ENCODE measurements around the gene ATL2.
"Not testable (repeated sequence)": the region's sequence is repeated elsewhere in the genome, so short reads cannot be mapped to it uniquely, and the experiment has no call there.

The ATL2 gene

DNA sequence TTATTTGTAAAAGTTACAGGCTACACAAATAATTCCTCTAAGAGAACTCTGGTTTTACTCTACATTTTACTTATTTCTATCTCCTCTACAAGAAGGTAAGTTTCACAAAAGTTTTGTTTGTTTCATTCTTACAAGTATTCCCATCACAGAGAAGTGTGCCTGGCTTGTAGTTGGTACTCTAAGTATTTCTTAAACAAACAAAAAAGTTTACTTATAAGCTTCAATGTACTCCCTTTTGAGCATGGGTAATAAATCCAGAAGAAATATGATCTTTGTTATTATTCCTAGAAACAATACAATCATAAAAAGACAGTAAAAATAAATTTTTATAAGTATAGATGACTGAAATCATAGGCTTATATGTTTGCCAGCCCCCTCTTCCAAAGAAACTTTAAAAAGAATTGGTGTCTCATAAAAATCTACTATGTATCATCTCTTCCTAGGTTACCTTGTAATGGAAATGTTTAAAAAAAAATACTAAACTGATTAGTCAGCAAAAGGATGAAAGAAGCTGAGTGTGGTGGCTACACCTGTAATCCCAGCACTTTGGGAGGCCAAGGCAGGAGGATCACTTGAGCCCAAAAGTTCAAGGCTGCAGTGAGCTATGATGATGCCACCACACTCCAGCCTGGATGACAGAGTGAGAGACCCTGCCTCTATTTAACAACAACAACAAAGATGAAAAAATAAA lies 54.7 kb downstream of the ATL2 start:
- DNase-seq = no peak

DNA sequence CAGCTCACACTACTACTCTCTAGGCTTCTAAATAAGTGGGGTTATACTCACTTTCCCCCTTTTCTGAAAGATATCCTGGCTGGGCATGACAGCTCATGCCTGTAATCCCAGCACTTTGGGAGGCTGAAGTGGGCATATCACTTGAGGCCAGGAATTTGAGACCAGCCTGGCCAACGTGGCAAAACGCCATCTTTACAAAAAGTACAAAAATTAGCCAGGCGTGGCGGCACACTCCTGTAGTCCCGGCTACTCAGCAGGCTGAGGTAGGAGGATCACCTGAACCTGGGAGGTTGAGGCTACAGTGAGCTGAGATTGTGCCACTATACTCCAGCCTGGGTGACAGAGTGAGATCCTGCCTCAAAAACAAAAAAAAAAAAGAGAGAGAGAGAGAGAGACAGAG lies 57.8 kb downstream of the ATL2 start:
- DNase-seq = not testable (repeated sequence)

DNA sequence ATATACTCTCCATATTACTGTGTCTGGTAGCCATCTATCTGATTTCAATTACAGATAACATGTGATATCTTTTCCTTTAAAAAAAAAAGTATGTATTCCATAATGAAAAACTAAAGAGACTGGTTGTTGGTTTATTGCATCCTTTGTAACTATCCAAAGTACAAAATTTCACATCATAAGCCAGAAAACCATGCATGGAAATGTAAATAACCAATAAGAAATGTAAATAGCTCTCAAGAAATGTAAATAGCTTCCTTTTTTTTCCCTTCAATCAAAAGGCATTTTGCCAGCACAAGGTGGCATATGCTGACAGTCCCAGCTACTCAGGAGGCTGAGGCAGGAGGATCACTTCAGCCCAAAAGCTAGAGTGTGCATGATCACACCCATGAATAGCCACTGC lies 59.3 kb downstream of the ATL2 start:
- no peak for DNase-seq

DNA sequence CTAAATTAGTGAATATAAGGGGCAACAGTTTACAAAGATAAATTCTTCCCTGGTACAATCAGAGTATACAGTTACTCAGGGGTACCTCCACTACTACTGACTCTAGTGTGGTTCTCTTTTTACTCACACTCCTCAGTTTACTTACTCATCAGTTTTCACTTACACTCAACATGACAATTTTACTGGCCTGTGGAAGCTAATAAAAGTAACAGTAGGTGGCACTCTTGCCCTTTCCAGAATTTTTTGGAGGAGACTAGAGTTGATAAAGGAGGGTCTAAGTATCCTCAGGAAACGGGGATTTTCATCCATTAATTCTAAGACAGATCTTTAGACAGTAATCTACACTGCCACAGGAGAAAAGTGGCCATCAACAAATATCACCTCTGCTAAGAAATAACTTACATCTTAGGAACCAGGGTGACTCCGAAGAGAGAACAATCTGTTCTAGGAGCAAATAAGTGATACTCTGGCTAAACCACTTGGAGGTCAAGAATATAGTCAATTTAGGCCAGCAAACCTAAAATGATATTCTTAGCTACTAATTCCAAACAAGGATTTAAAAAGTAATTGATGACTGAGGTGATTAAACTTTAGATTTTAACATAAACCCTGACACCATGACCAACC lies 61.3 kb downstream of the ATL2 start:
- DNase-seq = peak; percentile 71

DNA sequence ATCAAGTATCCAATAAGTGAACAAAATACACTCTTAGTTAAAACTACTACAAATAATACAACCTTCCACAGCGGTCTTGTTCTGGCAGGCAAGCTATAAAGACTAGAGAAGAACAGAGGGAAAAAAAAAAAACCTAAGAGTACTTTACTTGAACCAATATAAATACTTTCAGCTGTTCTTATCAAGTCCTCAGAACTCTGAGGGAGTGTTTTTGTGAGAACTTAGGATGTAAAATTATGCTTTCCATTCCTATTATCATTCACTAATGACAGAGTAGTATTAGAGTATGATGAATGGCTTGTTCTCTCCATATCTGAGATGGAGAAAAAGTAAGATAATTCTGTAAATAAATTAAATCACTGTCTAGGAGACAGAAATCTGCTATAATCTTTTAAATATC lies 68.3 kb downstream of the ATL2 start:
- no peak for DNase-seq

DNA sequence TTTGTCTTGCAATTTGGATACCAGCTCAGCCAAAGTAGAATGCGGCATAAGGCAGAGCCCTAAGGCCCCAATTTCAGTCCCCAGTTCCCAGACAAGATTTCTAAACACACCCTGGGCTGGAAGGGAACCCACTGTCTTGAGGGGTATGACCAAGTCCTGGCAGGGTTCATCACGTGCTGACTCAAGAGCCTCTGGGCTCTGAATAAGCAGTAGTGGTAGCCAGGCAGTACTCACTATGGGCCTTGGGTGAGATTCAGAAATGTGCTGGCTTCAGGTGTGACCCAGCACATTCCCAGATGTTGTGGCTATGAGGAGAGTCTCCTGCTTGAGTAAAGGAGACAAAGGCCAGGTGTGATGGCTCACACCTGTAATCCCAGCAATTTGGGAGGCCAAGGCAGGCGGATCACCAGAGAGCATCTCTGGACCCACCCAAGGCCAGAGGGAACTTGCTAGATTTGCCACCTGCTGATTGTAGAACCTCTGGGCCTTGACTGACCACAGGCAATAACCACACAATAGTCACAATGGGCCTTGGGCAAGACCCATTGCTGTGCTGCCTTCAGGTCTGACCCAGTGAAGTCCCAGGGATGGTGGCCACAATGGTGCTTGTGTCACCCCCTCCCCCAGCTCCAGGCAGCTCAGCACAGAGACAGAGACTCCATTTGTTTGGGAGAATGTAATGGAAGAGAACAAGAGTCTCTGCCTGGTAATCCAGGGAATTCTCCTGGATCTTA lies 74.9 kb downstream of the ATL2 start:
- no peak for DNase-seq

DNA sequence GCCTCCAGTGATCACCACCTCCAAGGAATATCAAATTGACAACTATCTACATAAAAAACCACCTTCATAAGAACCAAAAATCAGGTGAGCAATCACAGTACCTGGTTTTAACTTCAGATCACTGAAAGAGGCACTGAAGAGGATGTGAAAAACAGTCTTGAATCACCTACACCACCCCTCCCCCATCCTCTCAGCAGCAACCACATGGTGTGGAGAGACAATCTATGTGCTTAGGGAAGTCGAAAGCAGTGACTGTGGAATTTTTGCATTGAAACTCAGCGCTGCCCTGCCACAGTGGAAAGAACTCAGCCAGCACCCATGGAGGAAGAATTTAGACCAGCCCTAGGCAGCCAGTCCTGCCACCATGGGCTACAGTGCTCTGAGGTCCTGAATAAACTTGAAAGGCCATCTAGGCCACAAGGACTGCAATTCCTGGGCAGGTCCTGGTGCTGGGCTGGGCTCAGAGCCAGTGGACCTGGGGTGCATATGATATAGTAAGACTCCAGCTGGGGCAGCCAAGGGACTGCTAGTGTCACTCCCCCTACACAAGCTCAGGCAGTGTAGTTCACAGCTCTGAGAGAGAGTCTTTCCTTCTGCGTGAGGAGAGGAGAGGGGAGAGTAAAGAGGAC lies 75.6 kb downstream of the ATL2 start:
- DNase-seq = no peak

DNA sequence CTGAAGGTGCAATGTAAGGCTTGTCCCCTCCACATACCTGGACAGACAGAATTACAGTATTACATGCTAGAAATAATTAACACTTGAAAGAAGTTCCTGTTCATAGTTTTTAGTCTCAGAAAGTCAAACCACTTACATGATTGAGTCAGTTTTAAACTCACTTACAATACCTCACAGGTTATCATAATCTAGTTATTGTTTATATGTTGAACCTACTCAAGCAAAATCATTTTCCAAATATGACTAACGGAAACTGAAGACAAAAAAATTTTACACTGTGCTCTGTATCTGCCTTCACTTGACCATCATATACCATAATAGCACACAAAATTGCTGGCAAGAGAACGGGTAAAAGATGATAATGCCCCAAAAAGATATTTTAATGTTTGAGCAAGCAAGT lies 78.5 kb downstream of the ATL2 start:
- DNase-seq = no peak

DNA sequence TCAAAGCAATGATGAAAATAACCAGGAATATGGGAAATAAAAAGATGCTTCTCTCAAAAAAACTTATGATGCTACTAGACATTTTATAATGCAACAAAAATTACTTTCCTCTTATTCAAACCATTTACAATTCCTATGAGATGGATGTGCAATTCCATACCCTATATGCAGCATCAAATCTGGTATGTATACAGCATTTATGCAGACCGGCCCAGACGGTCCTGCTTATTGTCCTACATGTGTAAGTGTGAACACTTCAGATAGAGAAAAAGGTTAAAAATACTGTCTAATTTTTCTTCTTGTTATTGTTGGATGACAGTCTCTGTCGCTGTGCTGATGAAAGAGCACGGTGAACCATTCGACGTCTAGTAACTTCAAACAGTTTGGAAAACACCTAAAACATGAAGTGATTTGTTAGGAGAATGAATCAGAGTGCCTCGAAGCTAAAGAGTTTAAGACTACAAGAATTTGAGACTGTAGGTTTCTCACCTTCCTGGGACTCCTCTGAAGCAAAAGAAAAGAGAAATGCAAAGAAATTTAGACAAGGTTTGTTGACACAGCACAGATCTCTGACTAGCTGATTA lies 80.8 kb downstream of the ATL2 start:
- DNase-seq = no peak

DNA sequence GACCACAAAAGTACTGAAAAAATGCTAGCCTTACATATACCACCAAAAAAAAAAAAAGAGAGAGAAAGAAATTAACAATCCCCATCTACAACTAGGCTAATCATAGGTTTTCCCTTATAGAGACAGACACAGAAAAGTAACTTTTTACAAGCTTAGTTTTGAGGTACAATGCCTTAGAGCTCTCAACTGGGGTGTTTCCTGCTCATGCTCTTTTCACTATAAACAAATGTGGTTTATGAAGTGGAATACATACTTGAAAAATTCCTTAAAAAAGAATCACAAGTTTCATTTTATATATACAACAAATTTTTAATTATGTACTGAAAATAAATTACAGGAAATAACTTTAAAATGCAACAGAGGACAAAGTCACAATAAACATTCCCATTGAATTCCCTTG lies 82.5 kb downstream of the ATL2 start:
- DNase-seq = no peak

DNA sequence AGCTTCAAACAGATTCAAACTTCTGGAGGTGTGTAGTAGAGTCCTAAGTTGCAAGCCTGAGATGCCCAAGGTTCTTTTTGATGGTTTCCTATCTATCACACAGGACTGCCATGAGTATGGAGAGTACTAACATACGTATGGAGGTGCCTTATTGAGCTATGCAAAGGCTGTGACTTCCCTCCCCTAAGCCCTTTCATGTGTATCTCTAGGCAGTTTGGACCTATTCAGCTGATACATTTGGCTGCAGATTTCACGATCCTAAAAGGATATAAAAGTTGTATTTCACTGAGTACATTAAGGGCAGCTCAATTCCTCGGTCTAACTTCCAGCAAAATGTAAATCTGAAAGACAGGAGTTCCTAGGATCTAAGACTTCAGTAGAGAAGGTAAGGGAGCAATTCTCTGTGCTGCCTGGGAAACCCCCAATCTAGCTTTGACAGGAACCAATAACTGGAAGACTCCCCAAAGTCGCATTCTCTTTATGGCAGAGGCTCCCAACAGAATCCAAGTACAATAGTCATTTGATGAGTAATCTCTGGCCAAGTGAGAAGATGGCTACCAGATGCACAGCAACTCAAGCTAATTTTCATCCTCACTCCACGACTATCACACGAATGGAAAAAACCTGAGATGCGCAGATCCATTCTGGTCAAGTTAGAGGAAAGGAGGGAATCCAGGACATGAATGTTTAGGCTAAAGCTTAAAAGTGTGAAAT lies 83.8 kb downstream of the ATL2 start:
- no peak for DNase-seq

DNA sequence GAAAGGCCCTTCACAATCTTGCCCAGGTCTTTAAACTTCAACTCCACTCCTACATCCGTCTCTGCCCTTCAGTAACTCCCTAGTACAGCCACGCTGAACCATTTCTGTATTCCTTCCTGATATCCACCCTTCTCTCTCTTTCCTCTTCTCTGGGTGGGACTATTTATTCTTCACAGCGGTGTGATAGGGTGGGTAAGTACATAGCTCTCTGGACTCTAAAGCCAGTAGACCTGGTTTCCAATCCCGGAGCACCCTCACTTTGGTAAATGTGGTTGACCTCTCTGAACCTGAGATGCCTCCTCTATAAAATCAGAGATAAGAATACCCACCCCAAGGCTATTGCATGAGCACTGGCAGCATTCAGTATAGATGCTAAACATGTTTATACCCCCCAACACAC lies 86.7 kb downstream of the ATL2 start:
- DNase-seq = no peak

DNA sequence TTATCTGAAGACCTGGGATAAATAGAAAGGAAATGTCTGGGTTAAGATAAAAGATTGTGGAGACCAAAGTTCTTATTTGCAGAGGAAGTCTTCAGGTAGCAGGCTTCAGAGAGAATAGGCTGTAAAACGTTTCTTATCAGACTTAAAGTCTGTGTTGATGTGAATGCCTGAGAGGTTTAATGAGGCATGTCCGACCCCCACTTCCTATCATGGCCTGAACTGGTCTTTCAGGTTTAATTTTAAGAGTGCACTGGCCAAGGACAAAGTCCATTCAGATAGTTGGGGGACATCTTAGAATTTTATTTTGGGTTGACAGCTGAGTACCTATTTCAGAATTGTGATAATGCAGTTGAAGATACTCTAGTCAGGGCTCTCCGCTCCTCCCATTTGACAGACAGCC lies 92.1 kb downstream of the ATL2 start:
- no peak for DNase-seq

DNA sequence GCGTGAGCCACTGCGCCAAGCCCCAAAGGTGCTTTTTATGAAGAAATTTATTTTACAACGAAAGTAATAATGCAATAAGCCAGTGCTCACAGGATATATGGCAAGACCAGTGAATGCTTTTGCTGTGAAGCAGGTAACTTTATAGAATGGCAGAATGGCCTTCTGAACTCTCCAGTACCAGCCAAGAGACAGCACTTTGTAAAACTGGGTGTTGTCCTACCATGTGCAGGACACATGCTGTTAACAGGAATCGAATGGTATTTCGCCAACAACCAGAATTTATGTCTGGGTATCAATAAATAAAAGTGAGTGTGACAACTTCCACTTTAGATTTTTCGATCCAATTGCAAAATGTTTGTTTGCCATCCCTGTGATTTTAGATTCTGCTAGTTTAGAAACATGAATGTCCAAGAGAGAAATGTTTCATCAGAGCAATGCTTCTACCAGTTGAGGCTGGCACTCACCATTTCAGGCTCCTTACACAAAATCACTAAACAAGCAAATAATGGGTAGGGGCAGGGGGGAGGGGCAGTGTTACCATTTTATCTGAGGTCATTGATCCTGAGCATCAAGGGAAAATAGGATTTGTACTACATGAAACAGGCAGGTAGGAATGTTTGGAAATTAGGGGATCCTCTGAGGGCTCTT lies 95.9 kb downstream of the ATL2 start:
- no peak for DNase-seq

DNA sequence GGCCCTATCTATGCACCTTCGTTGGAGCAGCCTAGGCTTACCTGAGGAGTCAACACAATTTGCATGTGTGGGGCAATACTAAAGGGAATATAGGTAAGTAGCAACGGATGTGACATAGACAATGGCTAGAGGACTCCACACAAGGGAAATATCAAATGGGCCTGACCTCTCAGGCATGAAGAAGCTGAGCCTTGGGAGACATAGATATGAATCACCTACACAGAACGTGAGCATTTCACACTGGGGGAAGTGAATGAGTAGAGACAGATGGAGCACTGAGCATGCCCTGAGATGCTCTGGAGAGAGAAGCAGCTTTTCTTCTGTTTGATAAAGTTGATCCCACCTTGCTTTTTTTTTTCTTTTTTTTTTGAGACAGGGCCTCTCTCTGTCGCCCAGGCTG lies 97.9 kb downstream of the ATL2 start:
- no peak for DNase-seq

DNA sequence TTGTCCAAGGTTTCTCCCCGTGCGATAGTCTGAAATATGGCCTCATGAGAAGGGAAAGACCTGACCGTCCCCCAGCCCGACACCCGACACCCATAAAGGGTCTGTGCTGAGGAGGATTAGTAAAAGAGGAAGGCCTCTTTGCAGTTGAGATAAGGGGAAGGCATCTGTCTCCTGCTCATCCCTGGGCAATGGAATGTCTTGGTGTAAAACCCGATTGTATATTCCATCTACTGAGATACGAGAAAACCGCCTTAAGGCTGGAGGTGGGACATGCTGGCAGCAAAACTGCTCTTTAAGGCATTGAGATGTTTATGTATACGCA lies 99.0 kb downstream of the ATL2 start:
- not testable (repeated sequence) for DNase-seq

DNA sequence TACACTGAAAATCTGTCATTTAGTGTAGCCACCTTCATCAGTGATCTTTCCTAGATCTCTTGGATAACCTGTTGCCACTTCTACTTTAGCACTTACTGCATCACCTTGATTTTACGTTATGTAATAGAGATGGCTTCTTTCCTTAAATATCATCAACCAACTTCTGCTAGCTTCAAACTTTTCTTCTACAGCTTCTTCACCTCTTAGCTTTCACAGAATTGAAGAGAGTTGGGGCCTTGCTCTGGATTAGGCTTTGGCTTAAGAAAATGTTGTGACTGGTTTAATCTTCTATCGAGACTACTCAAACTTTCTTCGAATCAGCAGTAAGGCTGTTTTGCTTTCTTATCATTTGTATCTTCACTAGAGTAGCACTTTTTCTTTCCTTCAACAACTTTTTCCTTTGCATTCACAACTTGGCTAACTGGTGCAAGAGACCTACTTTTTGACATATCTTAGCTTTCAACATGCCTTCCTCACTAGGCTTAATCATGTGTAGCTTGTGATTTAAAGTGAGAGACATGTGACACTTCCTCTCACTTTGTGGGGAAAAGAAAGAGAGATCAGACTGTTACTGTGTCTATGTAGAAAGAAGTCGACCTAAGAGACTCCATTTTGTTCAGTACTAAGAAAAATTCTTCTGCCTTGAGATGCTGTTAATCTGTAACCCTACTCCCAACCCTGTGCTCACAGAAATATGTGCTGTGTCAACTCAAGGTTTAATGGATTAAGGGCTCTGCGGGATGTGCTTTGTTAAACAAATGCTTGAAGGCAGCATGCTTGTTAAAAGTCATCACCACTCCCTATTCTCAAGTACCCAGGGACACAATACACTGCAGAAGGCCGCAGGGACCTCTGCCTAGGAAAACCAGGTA lies 99.6 kb downstream of the ATL2 start:
- DNase-seq = peak; percentile 31

DNA sequence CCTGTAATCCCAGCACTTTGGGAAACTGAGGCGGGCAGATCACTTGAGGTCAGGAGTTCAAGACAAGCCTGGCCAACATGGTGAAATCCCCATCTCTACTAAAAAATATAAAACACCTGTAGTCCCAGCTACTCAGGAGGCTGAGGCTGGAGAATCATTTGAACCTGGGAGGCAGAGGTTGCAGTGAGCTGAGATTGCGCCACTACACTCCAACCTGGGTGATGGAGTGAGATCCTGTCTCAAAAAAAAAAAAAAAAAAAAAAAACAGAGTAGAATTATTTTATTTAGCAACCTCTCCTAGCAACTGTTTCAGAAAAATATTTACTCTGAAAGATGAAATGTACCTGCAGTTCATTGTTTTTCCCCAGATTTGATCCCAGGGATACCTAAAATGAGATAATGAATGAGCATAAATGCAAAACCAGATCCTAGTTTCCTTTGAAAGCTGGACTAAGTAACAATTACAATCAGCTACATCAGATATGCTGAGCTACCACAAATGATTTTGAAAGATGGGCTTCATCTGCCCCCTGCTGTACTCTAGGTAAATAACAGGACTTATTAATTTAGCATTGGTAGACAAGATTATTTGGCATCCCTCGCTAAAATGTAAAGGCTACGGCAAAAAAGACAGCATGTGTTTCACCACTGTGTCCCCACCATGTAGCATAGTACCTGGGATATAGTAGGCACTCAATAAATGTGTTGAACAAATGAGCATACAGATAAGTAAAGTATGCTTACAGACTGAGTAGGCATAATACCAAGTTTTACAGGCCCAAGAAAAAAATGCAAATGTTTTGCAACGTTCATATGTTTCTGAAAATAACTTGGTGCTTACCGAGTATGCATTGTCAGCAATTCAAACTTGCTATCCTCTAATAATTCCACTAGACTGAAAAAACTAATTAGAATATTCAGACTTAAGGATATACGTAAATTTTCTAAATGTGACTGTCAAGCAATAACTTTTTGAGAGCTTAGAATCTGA lies 102.5 kb downstream of the ATL2 start:
- DNase-seq = peak; percentile 84

DNA sequence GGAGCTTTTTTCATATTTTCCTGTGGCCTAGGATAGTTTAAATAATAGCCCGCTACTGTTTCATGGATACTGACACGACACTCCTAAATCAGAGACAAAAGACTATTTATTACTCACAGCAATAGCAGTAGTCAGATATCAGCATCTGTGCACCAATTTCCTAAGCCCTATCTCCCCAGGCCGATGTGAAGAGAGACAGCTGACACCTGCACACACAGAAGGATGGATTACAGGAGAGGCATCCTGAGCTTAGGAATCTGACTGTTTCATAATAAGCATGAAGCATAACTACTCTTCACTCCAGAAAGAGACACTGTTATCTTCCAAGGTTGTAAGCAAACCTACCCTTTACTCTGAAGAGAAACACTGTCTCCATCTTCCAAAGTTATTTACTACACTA lies 105.4 kb downstream of the ATL2 start:
- no peak for DNase-seq

DNA sequence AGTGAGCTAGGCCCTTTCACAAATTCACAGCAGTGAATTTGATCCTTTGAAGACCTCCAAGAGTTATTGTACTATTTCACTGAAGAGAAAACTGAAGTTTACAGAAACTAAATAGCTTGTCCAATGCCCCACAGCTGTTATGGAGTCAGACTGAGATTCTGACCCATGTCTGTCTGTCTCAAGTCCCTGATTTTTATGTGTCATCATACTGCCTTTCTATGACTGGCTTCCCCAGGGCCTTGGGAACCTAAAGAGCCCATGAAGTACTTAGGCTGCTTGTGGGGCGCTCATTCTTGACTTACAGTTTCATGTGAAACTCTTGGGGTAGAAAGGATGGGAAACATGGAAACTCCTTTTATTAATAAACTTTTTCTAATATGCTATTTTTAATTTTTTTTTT lies 107.7 kb downstream of the ATL2 start:
- peak; percentile 20 for DNase-seq
